Tongue (tissue), 2 donors: ENCODE measurements around the gene ANP32B. TPM values are rescaled to one million over a fixed set of nuclear protein-coding genes. Genes with fewer than 3 reads are reported as not detected.

Source experiments
- DNase-seq: peaks from one replicate; pipeline ENCODE4 v3.0.0-alpha.2; 2015
- total RNA-seq: library from RNA; depleted of rRNA; stranded (reverse); fragments of >200 nt; gene quantifications from one replicate; pipeline ENCODE4 v1.2.3, GENCODE V29; 2014

ANP32B gene
- total RNA-seq, 1 donor from 2014 or later: 15.8 TPM

DNA sequence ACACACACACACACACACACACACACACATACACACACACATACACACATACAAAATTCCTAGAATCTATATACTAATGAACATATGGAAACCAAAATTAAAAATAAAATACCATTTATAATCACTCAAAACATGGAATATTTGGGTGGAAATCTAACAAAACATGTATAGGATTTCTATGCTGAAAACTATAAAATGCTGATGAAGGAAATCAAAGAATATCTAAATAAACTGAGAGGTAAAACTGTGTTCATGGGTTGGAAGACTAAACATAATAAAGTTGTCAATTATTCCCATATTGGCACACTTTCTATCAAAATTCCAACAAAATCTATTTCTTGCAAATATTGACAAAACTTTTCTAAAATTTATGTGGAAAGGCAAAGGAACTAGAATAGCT, 48.0 kb downstream of the ANP32B start:
- DNase-seq: no peak

DNA sequence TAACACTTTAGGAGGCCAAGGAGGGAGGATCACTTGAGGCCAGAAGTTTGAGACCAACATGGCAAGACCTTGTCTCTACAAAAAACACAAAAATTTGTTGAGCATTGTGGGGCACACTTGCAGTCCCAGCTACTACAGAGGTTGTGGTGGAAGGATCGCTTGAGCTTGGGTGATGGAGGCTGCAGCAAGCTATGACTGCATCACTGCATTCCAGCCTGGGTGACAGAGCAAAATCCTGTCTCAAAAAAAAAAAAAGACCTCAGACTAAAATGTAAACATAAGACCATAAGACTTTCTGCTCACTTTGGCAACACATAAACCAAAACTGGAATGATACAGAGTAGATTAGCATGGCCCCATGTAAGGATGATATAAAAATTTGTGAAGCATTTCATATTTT, 48.8 kb downstream of the ANP32B start:
- no peak for DNase-seq

DNA sequence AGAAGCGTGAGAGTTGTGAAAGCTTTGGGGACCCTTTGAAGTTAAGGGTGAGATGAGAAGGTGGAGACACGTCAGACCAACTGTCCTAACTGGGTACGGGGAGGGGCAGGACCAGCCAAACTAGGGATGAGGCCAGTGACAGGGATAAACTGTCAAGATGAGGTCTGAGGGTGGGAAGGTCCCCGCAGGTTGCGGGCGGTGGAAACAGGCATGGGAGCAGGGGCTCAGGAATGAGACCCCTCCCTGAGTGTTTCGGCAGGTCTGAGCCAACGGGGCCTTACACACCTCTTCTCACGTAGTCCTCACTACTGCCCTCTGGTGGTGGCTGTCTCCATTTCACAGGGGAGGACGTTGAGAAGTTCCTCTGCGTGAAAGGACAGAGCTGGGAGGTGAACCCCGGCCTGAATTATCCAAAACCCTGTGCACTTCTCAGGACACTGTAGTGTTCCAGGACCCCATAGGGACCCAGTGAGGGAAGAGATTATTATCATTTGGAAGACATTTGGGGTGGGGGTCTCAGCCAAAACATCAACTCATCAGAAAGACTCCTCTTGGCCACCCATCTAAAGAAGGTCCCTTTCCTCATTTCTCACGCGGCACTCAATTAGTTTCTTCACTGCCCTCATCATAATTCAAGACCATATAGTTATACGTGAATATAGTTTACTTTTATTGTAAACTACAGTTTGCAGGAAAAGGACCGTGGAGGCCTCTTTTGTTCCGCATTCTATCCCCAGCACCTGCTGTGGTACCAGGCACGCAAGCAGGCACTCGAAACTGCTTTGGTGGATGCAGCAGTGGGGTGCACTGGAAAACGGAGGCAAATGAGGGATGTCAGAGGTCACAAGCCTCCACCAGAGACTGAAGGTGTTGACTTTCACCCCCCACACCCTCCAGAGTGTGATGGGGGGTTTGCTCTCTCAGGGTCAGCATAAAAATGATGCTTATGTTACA, 51.7 kb downstream of the ANP32B start:
- peak; percentile 91 for DNase-seq

DNA sequence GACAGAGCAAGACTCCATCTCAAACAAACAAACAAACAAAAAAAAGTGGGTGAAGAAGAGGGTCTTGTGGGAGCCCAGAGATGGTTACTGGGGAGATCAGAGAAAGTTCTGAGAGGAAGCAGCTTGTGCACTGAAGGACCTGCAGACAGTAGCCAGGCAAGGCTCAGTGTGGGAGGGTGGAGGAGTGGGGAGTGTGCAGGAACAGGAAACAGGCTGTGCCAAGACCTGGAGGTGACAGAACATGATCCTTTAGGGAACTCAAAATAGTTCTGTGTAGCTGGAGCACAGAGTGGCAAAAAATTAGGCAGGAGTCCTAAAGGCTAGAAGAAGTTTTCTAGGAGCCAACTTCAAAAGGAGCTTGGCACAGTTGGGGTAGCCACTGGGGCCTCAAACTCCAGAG, 54.2 kb downstream of the ANP32B start:
- DNase-seq: peak; percentile 37

DNA sequence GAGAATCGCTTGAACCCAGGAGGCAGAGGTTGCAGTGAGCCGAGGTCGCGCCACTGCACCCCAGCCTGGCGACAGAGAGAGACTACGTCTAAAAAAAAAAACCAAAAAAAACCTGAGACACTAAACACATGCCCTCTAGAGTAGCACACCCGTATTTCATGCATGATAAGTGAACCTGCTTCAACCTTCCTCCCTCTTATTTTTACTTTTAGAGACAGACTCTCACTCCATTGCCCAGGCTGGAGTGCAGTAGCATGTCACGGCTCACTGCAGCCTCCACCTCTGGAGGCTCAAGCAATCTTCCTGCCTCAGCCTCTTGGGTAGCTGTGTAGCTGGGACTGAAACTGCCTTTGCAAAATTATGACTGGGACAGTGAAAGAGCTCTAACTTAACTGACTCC, 55.8 kb downstream of the ANP32B start:
- no peak for DNase-seq

DNA sequence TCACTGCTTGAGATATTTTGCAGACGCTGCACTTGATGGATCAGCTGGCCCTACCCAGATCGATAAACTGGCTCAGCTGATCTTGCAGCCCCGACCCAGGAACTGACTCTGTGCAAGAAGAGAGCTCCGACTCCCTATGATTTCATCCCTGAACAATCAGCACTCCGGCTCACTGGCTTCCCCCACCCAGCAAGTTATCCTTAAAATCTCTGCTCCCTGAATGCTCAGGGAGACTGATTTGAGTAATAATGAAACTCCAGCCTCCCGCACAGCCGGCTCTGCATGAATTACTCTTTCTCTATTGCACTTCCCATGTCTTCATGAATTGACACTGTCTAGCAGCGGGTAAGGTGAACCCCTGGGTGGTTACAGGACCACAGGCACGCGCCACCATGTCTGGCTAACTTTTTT, 56.5 kb downstream of the ANP32B start:
- DNase-seq: no peak

DNA sequence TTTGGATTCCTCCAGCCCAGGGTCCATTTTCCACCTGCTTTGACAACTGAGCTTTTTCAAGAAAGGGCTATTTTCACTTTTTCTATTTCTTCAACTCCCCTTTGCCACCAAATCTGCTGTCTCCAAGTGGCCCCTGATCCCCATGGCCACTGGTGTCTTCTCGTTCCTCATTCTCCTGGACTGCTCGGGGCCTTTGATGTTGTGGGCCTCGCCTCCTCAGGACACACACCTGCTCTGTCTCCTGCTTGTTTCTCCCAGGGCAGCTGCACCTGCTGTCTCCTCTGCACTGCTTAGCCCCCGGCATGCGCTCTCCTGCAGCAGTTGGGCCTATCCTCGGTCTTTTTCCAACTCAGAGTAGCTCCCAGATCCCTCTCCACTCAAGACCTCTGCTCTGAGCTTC, 57.1 kb downstream of the ANP32B start:
- DNase-seq: no peak

DNA sequence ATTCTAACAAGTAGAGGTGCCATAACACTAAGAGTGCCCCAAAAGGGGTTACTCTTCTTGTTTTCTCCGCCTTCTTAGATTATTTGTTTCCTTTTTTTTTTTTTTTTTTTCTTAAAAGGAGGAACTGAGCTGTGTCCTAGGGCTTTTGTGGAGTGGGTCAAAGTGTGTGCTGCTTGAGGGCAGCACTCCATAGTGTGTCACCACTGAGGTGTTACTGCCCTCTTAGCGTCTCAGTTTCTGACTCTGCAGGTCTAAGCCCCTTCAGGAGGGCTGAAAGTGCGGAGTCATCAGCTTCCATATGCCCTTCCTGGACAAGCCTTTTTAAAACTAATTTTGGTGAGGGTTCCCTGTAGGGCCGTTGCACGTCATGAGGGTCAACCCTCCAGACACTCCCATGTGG, 60.8 kb downstream of the ANP32B start:
- DNase-seq: no peak

DNA sequence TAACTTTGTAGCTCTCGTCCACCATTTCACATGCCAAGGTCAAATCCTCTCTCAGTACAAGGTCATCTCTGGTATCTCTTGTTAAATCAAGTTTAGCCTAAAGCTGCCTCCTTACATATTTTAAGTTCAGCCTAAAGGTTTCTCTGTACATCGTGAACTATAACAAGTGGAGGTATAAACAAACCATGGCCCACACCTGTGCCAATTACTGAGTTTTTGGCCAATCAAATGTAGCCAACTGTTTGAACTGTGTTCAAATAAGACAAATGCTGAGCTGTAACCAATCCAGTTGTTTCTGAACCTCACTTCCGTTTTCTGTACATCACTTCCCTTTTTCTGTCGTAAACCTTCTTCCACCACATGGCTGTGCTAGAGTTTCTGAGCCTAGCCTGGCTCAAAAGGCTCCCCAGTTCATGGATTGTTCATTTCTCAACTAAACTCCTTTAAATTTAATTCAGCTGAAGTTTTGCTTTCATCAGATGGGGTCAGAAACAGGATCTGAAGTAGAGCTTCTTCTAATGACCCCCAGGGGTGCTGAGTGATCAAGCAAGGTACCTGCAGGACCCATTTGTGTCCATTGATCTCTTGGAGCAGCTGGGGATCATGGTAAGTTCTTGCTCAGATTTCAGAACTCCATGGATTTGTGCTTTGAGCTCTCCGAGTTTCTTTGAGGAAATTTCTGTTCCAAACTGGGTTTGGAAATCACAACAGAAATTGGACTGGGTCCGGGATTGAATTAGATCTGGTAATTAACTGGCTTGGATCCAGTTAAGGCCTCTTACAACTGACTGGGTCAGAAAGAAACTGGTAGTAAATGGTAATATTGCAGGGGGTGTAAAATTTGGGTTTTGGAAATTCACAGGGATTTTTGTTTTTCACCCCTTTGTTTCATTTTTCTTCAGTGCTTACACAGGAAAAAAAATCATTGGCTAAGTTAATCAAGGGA, 62.4 kb downstream of the ANP32B start:
- no peak for DNase-seq

DNA sequence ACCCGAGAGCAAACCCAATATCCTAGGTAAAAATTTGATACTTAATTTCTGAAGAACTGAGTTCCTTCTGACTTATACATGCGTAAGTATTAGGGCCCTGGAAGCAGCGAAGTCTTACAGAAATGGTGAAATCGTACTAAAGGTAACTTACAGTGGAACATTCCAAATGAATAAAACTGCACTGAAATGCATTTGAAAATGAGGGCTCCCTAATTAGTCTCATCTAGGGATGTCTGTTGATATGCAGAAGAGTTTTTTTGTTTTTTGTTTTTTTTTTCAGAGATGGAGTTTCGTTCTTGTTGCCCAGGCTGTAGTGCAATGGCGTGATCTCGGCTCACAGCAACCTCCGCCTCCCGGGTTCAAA, 63.0 kb downstream of the ANP32B start:
- no peak for DNase-seq

DNA sequence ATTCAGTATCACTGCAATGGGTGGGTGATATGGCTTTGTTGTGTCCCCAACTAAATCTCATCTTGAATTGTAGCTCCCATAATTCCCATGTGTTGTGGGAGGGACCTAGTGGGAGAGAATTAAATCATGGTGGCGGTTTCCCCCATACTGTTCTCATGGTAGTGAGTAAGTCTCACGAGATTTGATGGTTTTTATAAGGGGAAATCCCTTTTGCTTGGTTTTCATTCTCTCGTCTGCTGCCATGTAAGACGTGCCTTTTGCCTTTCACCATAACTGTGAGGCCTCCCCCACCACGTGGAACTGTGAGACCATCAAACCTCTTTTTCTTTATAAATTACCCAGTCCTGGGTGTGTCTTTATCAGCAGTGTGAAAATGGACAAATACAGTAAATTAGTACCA, 63.9 kb downstream of the ANP32B start:
- no peak for DNase-seq

DNA sequence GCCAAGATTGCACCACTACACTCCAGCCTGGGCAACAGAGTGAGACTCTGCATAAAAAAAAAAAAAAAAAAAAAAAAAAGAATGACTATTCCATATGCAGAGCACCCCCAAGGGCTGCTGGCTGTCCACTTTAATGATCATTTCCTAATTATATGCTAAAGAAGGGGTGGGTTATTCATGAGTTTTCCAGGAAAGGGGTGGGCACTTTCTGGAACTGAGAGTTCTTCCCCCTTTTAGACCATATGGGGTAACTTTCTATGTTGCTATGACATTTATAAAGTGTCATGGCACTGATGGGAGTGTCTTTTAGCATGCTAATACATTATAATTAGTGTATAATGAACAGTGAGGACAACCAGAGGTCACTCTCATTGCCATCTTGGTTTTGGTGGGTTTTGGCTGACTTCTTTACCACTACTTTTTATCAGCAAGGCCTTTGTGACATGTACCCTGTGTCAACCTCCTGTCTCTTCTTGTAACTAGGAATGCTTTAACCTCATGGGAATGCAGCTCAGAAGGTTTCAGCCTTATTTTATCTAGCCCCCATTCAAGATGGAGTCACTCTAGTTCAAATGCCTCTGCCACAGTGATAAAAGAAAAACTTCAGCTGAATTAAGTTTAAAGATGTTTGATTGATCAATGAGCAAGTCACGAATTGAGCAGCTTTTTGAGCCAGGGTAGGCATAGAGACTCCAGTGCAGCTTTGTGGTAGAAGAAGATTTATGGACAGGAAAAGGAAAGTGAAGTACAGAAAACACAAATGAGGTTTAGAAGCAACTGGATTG, 66.3 kb downstream of the ANP32B start:
- no peak for DNase-seq

DNA sequence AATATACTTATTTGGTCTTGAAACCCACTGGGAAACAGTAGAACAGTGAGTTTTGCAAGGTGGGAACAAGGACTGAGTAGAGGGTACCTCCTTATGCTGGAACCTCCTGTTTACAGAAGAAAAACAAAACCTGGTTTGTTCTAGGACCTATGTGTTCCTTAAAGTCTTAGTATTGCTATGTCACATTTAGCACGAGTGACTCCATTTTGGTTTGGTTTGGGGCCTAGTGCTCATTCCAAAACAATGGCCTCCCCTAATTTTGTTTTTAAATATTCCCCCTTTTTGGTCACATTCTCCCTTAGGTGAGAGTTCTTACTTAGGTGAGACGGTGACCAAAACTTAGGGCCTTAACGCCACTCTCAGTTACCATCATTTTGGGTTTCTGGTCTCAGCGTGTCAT, 67.2 kb downstream of the ANP32B start:
- DNase-seq: no peak

DNA sequence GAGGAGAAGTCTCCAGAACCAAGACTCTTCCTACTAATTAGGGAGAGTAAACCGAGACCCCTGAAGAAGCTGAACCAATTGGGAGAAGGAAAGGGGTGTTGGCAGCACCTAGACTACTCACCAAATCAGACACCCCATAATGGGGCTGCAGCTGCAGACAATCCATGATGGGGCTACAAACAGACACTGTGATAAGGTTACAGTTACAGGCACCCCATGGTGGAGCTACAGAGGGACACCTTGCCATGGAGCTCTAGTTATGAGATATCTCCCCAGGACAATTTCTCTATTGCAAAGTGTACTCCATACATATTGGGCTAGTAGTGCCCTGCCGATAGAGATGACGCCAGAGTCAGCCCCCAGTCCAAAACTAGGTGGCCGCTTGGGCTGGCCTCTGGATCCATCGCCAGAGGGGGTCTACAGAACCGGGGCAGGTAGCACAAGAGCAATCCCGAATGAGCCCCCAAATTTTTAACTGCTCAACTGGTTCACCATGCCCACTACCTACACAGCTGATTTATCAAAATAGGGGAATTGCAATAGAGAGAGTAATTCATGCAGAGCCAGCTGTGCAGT, 71.3 kb downstream of the ANP32B start:
- no peak for DNase-seq

DNA sequence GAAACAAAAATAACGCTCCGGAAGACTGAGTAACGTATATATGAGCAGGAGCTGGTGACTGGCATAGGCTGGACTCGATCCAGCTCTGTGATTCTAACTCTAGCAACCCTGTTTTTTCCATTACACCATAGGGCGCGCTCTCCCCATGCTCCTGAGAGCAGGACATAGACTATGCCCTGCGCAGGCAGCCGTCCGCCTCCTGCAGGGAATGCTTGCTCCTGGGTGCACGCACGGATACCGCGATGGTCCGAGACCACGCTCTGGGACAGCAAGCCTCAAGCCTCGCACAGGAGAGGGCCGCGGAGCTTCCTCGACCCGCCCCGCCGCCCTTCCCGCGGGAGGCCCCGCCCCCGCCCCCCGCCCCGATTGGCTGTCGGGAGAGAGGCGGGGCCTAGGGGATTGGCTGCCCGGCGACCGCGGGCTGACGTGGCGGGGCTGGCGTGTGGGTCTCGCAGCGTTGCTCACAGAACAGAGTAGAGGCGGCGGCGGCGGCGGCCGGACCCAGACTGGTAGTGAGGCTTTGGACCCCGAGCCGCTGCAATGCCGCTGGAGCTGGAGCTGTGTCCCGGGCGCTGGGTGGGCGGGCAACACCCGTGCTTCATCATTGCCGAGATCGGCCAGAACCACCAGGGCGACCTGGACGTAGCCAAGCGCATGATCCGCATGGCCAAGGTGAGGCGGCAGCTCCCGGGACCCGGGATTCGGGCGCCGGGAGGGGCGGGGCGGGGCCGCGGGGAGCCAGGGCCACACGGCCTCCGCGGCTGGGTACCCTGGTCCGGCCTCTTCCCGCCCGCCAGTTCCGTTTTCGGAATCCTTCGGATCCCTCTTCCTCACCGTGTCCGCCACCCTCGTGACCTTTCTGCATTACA, 73.4 kb downstream of the ANP32B start, which contains the start of gene NANS:
Gene NANS, plus strand, starts transcription at position 464 of the 869 bp plus-strand sequence. Its CDS starts 77 bp downstream, at position 541.
- peak; percentile 94 for DNase-seq

DNA sequence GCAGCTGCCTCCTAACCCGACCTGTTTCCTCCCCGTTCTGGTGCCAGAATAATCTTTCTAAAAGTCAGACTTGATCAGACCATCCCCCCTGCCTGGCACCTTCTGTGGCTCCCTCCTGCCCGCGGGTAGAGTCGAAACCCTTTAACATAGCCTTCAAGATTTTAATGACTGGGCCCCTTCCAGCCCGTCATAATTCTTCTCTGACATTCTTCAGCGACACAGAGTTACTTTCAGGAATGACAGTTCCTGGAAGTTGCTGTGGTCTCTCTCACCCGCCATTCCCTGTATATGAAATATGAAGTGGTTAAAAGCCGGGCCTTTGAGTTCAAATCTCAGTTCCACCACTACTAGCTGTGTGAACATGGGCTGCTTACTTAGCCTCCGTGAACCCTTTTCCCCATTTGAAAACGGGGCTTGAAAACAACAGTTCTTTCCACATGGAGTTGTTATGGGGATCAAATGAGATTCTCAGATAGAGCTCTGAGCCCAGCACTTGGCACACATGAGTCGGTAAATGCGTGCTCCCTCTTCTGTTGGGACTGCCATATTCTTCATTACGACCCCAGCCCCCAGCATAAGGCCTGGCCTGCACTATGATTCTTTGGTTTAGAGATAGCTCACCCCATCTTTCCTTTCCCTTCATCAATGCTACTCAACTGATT, 74.1 kb downstream of the ANP32B start:
- no peak for DNase-seq

DNA sequence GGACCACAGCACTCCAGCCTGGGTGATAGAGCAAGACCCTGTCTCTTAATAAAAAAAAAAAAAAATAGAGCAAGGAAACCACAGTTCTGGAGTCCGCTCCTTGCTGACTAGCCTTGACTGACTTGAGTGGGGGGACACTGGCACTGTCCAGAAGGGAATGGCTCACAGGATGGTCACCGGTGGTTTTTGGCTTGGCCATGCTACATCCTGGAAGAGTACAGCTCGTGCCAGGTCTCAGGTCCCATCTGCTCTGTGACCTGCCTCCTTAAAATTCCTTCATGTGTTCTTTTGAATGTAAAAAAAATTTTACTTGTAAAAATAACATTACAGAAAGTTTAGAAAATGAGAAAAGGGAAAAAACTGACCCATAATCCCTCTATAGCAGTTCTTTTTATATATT, 79.0 kb downstream of the ANP32B start:
- no peak for DNase-seq

DNA sequence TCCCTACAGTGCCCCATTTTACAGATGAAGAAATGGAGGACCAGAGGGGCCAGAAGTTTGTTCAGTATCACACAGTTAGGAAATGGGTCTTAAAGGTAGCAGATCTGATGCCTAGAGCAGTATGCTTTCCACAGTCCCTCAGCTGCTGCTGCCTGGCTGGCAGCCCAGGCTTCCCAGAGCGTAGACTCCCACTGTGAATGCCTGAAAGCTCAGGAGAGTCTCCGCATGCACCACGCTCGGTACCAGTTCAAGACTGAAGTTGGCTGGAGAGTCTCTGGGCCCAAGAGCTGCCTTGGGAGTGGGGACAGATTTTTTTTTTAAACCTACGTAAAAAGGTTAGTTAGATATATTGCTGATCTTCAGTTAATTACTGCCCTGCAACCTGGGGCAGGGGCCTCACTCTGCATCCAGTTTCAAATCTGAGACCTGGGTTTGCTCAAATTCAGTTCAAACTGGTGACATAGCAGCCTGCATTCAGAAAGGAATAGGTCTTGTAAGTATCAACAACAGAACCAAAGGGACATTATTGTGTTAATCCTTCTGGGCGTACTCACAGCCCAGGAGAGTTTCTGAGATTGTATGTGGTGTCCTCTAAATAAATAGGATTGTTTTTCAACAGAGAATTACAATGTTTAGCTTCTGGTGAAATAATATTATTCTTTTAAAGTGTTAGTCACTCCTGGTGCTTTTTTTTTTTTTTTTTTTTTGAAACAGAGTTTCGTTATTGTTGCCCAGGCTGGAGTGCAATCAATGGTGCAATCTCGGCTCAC, 81.7 kb downstream of the ANP32B start:
- no peak for DNase-seq
